CD4-positive, alpha-beta T cell treated with Interleukin-12 subunit alpha and Interleukin-12 subunit beta, for 1 hour (primary cell): Measurements from ENCODE around the gene IRX1.

ENCODE experiments used
- DNase-seq: peaks from one replicate; pipeline ENCODE4 v3.0.0-alpha.2; 2020

The IRX1 gene

DNA sequence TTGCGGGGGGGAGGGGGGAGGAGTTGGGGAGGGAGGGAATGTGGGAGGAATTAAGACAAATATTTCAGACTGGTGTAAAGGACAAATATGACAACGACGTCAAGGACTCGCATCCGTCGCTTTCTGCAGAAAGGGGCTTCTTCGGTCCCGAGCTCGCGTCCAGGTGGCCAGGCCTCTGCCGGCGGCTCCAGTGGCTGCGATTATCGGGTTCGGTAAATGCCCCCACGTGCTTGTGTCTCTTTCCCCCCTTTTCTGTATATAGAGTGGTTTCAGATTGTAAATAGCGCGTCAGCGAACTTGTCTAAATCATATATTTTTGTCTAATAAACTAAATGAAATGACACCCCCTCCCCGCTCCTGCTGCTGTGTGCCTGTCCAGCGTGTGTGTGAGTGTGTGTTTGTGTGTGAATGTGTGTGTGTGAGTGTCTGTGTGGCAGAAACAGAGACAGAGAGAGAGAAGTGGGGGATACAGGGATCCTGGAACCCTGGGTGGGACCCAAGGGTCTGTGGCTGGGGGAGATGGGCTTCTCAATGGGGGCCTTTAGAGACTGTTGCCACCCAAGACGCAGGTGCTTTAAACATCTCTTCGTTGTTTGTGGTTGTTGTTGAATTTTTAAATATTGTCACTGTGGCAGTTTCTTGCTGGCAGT lies 5.6 kb downstream of the IRX1 start:
- no peak for DNase-seq

DNA sequence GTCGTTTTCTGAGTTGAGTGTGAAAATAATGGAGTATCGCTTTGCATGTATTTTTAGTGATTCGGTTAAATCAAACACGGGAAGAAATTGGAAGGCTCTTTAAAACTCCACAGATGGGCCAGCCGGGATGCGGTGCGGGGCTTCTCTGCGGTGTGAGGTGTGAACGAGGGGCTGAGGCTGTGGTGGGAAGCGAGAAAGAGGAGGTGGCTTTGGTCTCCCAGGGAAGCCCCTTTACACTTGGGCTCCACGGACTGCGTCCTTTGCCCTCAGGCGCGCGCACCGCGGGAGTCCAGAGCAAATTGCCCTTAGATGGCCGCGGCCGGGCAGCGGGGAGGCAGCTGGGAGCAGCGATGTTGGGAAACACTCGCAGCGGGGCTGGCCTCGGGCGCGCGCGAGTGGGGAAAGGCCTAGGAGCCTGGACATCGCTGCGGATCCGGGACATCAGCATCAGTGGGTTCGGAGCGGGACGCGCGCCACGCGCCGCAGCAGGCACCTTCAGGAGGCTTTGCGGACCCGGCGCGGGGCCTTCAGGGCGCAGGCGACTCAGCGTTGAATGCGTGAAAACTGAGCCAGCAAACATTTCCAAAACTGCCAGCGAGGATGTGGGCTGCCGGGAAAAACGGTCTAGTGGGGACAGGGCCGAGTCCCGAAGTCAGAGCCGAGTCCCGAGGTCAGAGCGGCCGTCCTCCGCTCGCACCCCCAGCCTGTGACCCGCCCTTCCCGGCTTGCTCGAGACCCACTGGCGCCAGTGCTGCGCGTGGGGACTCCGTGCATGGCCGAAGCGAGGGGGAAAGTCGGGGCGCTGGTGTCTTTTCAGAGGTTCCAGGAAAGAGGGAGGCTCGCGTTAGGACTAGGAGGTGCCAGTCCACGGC lies 6.5 kb downstream of the IRX1 start:
- DNase-seq = no peak

DNA sequence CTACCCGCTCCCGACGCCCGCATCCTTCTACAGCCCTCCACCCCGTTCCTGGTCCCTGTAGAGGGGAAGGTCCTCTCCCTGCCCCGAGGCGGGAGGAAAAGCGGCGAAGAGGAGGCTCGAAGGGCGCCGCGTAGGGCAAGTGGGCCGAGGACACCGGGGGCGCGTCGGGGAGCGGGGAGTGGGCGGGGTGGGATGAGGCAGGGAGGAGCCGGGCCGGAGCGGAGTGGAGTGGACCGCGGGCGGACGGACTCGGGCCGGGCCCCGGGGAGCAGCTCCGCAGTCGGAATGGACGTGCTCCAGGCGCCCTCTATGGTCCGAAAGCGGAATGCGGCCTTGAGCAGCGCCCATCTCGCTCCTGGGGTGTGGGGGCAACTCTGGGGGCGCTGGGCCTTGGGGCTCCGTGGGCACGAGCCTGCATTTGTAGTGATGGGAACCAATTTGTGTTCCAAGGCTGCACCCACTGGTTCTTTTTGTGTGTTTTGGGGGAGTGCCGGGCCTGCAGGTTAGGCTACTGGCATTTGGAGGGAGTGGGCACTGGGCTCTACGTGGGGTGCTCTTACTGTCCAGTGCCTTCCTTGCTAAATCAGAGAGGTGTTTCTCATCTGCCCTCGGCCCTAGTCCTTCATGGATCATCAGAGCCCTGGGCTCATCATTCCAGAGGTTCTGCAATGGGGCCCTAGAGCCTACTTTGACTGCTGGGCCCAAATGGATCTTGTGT lies 7.3 kb downstream of the IRX1 start:
- DNase-seq = no peak

DNA sequence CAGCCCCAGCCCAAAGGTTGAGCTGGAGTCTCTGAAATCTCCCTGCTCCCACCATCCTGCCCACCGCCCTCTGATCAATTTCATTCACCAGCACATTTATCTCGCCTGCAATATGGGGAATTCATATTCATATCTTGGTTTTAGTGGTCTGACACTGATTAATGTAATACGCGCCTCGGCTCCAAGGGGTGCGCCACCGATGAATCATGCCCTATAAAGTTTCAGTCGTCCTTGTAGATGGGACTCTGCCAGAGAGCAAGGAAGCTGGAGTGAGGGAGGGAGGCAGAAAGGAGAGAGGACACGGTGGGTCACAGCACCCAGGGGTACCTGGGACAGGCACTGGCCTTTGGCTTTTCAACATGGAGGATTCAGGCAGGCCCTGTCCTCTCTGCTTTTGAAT lies 8.9 kb downstream of the IRX1 start:
- DNase-seq = no peak

DNA sequence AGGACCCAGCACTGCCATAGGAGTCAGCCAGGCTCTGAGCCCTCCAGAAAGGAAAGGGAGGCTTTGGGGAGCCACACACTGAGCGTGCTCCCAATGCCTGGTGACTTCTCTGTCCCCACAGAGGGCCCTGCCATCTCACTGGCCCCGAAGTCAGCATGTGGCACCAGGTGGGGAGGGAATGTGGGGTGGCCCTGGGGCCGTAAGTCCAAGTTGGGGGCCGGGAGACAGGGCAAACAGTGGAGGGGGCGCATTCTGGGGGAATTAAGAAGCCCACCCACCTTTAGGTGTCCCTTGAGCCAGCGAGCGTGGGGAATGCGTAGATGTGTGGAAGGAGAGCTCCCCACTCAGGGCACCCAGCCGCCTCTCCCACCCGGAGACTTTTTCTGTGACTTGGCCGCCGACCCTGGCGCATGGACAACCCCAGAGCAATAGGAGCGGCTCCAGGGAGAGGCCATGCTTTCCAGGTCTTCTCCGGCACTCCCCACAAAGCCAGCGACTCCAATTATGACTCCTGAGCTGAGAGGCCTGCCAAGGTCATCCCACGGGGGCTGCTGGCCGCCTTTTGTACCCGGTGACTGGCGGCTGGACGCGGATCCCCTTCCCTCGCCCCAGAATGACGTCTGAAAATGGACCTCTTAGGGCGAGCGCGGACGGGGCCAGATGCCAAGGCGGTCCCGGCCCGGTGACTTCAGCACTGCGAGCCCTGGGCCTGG lies 9.8 kb downstream of the IRX1 start:
- DNase-seq = no peak

DNA sequence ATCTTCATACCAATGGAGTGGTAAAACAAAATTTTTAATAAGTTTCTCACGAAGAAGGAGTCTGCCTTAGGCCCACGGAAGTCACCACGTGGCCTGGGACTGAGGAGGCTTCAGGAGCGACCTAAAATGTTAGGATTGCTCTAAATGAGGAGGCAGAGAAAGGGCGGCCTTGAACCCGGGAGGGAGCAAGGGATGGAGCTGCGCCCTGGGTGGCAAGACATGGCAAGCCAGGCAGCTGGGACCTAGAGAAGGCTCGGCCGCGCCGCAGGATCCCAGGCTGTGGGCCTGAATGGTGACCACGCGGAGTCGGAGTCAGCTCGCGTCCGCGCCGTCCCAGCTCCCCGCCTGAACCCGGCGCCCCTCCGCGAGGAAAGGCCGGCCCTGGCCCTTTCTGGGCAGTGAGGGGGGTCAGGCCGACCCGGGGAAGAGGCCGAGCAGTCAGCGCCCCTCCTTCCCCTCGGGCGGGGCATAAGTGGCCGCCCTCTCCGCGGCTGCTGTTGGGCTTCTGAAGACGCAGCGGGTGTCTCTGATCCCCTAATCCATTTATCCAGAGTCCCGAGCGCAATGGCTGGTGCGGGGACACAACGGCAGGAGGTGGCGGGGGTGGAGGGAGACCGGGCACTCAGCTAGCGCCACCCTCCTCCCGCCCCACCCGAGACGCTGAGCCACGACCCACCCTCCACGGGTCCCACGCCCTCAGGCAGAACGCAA lies 10.6 kb downstream of the IRX1 start:
- DNase-seq = no peak

DNA sequence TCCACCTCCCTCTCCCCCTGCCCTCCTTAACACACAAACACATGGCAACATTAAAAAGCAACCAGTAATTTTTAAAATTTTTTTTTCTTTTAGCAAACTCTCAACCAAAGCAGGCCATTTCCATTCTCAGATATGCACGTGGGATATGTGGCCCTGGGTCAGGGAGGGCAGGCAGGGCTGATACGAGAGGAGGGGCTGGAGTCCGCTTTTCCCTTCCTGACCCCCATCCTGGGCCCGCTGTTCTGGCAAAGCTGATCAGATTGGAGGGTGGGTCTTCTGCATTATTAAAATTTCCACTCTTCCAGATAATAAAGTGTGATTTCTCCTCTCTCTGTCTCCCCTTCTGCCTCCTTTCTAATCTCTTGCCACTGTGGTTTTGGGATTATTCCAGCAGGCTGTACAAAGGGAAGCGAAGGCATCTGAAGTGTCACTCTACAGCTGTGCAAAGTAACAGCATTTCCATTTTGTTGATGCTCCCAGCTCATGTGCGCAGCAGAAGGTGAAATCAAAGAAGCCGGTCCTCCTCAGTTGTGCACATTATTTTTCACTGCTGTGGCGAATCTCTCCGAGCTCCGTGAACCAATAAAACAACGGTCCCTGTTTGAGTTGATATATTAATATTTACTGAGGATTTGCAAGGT lies 12.0 kb downstream of the IRX1 start:
- DNase-seq = no peak

DNA sequence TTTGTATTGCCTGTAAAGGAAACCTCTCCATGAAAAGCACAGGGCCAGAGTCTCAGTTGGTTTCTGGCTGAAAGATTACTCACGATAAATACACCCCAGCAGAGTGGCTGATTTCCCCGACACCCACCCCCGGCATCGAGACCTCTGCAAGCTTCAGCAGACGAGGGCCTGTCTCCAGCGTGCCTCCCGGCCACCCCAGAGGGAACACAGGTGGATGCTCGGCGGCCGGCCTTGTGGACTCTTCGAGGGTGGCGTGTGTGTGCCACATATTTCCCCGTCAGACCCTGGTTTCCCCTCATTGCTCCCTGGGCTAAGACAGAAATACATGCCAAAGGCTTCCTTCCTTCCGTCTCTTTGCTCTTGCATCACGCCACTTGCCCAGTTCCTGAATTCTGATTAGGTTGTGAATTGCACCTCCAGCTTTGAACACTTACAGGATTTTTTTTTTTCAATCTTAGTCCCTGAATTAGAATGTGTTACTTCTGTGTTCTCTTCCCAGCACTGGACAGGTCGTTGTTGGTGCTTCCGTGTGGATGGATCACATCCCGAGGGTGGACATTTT lies 13.6 kb downstream of the IRX1 start:
- DNase-seq = no peak

DNA sequence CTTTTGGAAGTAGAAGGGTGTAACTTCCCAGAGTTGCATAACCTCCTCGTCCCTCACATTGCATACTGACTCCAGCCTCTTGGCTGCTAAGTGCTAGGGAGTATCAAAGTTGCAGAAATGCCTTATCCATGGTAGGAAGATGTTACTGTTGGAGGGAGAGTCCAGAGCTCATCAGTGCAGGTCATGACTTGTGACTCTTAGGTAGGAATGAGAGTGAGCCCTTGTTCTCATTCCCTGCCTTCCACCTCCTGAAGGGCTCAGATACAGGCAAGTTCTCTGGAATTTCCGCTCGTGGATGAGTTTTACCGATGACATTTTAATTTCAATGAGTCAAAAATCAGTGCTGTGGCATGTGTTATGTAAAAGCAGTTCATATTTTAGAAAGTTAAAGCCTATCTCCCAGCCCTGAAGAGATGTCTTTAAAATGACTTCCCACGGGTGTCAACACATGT lies 17.0 kb downstream of the IRX1 start:
- DNase-seq = no peak

DNA sequence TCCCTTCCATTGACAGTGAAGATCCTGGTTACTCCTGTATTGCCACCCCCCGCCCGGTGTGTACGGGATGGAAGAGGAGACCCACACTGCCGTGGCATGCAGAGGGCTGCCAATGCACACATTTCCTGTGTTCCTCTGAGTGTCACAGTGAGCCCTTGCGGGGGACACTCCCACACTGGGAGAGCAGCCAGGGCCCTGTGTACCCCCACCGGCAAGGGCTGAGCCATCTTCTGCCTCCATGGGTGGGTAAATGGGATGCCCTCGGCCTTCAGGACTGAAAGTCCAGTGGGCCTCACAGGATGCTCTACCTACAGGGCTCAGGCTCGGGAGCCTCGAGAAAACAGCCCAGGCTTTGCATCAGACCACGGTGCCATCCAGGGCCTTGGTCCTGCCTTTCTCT lies 18.1 kb downstream of the IRX1 start:
- DNase-seq = no peak

DNA sequence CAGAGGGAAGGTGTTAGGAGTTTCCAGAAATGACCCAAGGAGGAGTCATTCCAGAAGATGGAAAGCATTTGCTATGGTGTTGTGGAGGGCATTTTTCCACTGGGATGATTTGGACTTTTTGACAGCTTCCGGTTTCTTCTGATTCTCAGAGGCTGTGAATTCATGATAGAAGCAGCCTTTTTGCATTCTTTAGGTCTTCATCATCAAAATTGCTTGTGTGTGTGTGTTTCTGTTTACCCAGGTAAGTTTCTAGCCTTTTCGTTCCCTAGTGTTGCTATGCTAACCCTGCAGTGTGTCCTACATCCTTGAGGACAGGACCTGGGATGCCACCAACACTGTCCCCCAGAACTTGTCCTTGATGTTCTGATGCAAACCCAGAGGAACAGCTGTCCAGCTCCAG lies 19.6 kb downstream of the IRX1 start:
- no peak for DNase-seq

DNA sequence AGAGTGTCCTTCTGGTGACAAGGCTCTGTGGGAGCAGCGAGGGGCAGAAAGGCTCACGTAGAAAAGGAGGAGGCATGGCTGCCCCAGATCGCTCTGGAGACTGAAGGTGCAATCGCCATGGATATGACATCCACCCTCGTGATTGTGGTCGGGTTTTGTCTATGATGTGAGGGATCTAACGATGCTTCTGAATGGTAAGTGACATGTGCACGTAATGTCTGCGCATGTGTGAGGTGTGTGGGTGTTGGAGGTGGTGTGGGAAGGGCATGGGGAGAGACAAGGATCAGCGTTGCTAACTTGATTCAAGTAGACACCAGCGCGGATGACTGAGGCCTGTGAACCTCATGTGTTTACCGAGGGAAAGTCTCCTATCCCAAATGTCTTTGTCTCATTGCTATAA lies 20.2 kb downstream of the IRX1 start:
- DNase-seq = no peak

DNA sequence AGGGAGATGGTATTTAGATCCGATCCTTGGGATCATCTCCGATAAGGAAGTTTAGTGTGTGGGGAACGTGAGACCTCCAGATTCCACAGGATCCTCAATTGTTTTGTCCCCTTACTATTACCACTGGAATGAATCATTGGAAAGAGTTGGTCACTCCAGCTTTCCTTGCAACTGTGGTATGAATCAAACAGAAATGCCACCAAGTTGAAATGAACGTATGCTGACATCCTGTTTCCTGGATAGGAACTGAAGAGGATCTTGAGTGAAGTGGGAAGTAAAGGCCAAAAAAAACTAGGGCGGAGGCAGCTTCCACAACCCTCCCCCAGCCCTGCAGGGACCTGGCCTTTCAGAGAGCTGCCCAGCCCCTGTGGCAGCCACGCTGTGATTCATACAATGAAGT lies 23.9 kb downstream of the IRX1 start:
- DNase-seq = no peak

DNA sequence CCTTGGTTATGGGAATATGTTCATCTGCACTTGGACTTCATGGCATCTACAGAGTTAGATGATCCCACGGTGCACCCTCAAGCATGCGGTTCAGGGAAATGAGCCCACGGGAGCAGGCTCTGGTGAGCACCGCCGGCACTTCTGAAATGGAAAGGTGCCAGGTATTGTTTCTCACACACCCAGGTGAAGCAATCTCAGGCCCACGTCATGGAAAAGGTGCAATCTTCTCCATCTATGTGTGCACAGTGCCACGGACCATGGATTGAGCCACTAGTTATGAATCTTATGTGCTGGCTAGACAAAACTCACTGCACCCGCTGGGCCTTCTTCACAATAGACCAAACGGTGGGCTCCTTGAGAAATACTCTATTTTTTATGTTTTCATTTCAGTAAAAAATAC lies 27.3 kb downstream of the IRX1 start:
- DNase-seq = no peak

DNA sequence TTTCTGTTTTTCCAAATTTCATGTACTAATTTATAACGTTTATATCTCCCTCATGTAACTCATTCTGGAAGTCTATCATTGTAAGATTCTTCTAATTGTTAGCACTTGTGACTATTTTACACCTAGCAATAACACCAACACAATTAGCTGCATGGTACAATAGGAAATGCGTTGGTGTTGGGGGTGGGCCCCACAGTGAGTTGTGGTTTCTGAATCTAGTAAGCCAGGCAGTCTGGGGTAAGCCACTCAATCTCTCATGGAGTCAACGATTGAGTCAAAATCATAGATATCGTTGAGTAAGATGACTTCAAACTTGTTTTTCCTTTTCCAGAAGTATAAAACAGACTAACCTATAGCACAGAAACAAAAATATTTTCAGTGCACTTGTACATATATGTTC lies 30.0 kb downstream of the IRX1 start:
- no peak for DNase-seq

DNA sequence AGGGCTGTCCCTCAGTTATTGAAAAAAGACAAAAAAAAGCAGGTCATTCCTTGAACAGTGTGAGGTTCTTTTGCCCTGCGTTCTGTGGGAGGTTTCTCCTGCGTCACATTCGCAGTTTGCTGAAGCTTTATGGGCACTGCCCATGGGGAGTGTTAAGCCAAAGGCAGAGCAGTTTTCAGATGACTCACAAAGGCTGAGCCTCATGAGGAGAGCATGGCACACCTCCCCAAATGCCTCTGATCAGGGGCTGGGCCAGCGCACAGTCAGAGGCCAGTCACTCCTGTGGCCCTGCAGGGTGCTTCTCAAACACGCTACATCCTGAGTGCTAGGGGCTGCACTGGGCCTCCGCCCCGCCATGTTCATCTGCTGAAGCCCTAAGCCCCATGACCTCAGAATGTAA lies 38.4 kb downstream of the IRX1 start:
- no peak for DNase-seq

DNA sequence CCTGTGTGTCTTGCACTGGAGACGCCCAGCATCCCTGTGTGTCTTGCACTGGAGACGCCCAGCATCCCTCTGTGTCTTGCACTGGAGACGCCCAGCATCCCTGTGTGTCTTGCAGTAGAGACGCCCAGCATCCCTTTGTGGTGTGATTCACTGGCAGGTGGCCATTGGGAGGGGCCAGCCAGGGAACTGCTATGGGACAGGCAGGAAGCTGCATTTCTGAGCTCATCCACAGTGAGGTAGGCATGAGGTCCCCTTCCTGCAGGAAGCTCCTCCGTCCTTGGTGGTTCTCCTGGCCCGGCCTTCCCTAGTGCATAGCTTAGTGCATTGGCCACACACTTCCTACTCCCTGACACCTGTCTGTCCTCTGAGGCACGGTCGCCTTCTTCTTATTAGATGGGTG lies 43.5 kb downstream of the IRX1 start:
- no peak for DNase-seq

DNA sequence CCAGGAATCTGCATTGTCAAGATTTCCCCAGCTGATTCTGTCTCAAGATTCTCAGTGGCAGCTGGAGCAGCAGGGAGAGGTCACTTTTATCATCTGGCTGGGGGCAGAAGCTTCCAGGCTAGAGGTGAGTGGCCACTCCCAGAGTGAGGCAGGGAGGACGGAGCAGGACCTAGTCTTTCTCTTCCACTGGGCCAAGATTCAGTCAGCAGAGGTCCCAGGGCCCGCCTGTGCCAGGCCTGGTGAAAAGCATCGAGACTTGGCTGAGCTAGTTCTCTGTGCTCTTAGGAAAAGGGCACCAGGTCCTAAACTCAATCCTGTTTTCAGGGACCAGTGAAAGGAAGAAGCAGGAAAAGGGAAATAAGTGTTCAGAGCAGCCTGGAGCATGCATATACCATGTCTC lies 46.6 kb downstream of the IRX1 start:
- no peak for DNase-seq

DNA sequence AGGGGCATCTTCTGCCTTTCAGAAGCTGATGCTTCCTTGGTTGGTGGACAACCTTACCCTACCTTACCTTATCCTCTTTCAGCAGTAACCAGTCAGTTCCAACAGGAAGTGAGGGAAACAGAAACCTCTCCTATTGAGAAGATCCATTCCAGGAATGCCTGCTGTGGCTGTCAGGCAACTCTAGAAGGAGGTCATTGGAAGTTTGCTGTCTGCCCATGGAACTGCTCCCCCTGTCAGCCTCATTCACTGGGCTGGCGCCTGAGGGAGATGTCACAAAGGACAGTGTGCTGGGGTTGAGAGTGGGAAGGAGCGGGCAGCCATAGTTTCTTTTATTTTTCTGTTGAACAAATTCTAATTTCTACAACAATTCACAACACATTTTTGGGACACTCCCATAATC lies 54.7 kb downstream of the IRX1 start:
- DNase-seq = no peak

DNA sequence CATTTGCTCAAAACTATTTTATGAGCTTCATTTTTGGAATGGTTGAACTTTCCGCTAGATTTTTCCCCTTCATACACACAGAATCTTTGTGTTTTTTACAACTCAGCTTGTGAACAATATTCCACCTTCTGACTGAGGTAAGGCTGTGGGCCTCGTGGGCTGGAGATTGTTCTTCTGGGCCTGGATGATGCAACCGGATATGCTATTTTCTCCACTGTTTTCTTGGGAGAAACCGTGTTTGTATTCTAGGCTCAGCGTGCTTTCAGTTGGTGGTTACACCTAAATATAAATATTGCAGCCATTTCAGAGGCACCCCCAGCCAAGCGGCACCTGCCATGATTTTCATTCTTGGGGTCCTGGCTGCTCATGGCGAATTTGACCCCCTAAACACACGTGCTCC lies 55.2 kb downstream of the IRX1 start:
- no peak for DNase-seq
